ENCODE measurements around the gene NDRG4.

DNA sequence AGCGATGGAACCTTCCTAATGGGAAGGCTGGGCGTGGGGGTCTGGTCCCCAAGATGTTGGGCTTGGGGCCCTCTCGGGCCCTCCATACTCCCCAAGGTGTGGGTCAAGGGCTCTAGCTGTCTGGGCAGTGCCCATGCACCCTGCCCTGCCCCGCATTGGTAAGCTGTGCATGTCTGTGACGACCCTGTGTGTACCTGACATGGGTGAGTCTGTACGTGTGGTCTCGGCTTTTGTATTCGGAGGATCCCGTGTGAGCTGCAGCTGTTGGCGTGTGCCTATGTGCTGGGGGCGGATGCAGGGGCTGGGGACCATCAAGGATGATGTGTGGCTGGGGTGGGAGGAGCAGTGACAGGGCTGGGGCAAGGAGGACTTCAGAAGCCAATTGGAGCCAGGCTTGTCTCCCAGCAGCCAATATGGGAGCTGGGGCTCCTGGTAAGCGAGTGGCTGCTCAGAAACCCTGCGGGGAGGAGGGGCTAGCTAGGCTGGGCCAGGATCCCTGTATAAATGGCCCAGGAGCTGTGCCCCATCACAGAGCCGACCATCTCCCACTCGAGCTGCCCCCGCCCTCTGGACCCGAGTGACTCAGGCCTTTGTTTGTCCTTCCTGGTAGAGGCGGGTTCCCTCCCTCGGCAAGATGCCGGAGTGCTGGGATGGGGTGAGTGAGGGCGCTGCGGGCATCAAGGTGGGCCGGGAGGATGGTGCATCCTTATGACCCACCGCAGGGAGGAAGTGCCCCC, at the start of gene NDRG4:
- TF ChIP-seq, protein P1, sequence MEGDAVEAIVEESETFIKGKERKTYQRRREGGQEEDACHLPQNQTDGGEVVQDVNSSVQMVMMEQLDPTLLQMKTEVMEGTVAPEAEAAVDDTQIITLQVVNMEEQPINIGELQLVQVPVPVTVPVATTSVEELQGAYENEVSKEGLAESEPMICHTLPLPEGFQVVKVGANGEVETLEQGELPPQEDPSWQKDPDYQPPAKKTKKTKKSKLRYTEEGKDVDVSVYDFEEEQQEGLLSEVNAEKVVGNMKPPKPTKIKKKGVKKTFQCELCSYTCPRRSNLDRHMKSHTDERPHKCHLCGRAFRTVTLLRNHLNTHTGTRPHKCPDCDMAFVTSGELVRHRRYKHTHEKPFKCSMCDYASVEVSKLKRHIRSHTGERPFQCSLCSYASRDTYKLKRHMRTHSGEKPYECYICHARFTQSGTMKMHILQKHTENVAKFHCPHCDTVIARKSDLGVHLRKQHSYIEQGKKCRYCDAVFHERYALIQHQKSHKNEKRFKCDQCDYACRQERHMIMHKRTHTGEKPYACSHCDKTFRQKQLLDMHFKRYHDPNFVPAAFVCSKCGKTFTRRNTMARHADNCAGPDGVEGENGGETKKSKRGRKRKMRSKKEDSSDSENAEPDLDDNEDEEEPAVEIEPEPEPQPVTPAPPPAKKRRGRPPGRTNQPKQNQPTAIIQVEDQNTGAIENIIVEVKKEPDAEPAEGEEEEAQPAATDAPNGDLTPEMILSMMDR (IDR thresholded peaks at IDR 0.05), result no peak
- TF ChIP-seq POLR2A (IDR thresholded peaks at IDR 0.05), result no peak

Data from ovary (tissue), 3 donors.